GM21786 (cell line): ENCODE results near the gene EIF2S3.
"Not testable (repeated sequence)": the region's sequence is repeated elsewhere in the genome, so short reads cannot be mapped to it uniquely, and the experiment has no call there.

Experiments
- ATAC-seq: cut with Tn5 transposase; IDR thresholded peaks from one replicate; pipeline ENCODE4 v1.9.1; 2021; ENCODE audit not compliant: unreplicated experiment

The EIF2S3 gene

DNA sequence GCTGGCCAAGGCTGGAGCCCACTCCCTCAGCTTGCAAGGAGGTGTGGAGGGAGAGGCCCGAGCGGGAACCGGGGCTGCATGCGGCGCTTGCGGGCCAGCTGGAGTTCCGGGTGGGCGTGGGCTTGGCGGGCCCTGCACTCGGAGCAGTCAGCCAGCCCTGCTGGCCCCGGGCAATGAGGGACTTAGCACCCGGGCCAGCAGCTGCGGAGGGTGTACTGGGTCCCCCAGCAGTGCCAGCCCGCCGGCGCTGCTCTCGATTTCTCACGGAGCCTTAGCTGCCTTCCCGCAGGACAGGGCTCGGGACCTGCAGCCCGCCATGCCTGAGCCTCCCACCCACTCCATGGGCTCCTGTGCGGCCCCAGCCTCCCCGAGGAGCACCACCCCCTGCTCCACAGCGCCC lies 5.1 kb upstream of the EIF2S3 start:
- not testable (repeated sequence) for ATAC-seq

DNA sequence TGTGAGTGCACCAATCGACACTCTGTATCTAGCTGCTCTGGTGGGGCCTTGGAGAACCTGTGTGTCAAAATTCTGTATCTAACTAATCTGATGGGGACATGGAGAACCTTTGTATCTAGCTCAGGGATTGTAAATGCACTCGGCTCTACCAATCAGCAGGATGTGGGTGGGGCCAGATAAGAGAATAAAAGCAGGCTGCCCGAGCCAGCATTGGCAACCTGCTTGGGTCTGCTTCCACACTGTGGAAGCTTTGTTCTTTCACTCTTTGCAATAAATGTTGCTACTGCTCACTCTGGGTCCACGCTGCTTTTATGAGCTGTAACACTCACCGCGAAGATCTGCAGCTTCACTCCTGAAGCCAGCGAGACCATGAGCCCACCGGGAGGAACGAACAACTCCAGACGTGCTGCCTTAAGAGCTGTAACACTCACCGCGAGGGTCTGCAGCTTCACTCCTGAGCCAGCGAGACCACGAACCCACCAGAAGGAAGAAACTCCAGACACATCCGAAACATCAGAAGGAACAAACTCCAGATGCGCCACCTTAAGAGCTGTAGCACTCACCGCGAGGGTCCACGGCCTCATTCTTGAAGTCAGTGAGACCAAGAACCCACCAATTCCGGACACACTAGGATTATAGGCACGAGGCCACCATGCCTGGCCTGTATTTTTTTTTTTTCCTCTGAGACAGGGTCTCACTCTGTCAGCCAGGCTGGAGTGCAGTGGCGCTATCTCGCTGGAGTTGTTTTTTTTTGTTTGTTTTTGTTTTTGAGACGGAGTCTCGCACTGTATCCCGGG lies 4.0 kb upstream of the EIF2S3 start:
- not testable (repeated sequence) for ATAC-seq

DNA sequence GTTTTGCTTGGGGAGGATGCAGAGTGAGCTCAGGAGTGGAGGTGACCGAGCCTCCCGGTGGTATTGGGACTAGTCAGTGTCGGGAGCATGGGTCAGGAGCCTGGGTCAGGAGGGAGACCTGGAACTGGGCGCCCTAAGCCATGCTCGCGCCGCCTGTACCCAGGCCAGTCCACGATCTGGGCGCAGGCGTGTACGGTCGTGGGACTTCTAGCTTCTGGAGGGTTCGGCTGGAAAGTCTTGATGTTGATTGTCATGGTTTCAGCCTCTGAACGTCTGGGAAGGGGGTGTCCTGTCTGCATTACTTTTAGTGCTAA lies 244 bp downstream of the EIF2S3 start:
- peak; percentile 2 for ATAC-seq

DNA sequence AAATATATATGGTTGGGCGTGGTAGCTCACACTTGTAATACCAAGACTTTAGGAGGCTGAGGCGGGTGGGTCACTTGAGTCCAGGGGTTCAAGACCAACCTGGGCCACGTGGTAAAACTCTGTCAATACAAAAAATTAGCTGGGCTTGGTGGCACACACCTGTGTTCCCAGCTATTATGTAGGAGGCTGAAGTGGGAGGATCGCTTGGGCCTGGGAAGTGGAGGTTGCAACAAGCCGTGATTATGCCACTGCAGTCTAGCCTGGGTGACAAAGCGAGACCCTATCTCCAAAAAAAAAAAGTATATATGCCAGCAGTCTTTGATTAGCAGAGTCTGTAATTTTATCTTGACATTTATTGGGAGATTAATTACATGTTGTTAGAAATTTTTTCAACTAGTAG lies 8.7 kb downstream of the EIF2S3 start:
- no peak for ATAC-seq

DNA sequence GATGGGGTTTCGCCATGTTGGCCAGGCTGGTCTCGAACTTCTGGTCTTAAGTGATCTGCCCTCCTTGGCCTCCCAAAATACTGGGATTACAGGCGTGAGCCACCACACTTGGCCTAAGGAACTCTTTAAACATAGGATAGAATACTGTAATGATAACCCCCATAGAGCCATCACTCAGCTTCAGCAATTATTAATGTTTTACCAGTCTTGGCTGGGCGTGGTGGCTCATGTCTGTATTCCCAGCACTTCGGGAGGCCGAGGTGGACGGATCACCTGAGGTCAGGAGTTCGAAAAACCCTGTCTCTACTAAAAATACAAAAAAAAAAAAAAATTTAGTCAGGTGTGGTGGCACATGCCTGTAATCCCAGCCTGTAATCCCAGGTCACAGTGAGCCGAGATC lies 15.1 kb downstream of the EIF2S3 start:
- ATAC-seq, result no peak

DNA sequence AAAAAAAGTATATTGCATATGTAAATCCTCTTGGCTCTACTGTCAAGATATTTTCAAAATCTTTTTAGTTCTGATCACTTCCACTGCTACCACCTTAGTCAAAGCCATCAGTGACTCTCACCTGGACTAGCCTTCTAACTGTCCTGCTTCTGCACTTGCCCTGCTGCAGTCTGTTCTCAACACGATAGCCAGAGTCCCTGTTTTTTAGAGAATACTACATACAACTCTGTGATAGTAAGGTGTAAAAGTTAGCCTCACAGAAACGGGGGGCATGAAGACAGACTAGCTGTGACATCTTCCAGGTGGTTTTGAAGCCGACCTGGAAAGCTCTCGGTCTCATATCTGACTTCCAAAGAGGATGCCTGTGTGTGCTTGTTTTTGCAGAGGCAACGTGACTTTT lies 24.7 kb downstream of the EIF2S3 start:
- no peak for ATAC-seq

DNA sequence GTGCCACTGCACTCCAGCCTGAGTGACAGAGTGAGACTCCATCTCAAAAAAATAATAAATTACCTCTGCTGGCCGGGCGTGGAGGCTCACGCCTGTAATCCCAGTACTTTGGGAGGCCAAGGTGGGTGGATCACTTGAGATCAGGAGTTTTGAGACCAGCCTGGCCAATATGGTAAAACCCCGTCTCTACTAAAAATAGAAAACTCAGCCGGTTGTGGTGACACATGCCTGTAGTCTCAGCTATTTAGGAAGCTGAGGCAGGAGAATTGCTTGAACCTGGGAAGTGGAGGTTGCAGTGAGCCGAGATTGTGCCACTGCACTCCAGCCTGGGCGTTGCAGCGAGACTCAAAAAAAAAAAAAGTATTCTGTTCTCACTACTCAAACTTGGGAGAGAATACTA lies 25.5 kb downstream of the EIF2S3 start:
- peak; percentile 21 for ATAC-seq

DNA sequence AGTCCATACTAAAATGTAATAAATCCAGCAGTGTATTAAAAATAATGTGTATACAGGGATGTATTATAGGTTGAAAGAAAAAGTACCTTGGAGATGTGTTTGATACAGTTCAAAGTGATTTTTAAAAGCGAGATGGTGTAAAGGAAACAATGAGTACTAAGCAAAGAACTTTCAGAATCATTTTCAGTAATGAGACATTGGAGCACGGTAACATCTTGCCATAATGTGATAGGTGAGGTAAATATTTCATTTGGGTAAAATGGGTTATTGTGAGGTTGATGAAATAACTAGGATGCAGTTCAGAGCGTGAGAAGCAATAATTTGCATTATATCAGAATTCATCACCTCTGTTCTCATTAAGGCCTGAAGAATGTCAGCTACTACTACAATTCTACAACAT lies 25.9 kb downstream of the EIF2S3 start:
- ATAC-seq, result peak; percentile 63

DNA sequence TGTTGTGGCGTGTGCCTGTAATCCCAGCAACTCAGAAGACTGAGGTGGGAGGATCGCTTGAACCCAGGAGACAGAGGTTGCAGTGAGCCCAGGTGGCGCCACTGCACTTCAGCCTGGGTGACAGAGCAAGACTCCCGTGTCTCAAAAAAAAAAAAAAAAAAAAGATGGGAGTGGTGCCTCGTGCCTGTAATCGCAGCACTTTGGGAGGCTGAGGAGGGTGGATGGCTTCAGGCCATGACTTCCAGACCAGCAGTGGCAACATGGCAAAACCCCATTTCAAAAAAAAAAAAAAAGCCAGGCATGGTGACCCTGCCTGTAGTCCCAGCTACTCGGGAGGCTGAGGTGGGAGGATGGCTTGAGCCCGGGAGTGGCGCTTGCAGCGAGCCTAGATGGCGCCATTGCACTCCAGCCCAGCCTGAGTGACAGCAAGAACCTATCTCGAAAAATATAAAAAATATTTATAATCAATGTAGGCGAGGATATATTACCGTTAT lies 27.0 kb downstream of the EIF2S3 start:
- peak; percentile 67 for ATAC-seq

DNA sequence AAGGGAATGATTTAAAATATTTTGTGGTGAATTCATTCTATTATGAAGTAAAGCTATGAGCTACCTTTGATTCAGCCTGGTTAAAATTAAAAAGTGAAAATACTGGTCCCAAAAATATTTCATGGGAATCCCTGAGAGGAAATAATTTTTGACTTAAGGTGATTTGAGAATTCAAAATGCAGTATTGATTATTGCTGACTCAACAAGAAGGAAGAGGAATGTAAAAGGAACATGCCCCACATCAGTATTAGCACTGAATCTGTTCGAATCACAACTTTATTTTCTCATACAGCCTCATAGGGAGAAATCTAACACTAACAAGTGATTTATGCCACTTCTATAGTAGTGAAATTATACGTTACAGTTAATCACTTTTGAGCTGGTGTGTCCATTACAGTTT lies 27.7 kb downstream of the EIF2S3 start:
- ATAC-seq, result no peak

DNA sequence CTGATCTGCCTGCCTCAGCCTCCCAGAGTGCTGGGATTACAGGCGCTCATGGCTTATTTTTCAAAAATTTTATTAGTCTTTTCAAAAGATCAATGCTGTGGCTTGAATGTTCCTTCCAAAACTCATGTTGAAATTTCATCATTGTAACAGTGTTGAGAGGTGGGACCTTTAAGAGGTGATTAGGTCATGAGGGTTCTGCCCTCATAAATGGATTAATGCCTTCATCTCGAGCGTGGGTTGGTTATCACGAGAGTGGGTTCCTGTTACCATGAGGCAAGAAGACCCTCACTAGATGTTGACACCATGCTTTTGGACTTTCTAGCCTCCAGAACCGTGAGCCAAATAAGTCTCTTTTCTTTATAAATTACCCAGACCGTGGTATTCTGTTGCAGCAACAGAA lies 30.3 kb downstream of the EIF2S3 start:
- no peak for ATAC-seq

DNA sequence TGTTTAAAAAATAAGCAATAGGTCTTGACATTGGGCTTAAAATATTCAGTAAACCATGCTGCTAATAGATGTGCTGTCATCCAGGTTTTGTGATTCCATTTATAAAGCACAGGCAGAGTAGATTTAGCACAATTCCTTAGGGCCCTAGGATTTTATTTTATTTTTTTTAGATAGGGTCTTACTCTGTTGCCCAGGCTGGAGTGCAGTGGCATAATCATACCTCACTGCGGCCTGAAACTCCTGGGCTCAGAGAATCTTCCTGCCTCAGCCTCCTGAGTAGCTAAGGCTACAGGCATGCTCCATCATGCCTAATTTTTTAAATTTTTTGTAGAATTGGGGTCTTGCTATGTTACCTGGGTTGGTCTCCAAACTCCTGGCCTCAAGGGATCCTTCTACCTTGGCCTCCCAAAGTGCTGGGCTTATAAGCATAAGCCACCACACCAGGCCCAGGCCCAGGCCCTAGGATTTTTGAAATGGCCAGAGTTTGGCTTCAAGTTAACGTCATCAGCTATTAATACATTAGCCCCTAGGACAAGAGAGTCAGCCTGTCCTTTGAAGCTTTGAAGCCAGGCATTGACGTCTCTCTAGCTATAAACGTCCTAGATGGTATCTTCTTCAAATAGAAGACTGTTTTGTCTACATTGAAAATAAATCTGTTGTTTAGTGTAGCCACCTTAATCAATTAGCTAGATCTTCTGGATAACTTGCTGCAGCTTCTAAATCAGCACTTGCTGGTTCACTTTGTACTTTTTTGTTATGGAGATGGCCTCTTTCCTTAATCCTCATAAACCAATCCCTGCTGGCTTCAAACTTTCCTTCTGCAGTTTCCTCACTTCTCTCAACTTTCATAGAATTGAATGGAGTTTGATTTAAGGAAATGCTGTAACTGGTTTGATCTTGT lies 35.8 kb downstream of the EIF2S3 start:
- no peak for ATAC-seq

DNA sequence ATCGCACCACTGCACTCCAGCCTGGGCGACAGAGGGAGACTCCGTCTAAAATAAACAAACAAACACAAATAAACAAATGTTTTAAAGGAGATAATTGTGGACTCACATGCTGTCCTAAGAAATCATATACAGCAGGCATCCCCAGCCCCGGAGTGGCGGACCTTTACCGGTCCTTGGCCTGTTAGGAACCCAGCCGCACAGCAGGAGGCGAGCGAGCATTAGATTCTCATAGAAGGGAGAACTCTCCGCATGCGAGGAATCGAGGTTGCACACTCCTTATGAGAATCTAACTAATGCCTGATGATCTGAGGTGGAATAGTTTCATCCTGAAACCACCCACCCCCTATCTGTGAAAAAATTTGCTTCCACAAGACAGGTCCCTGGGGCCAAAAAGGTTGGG lies 39.0 kb downstream of the EIF2S3 start:
- no peak for ATAC-seq

DNA sequence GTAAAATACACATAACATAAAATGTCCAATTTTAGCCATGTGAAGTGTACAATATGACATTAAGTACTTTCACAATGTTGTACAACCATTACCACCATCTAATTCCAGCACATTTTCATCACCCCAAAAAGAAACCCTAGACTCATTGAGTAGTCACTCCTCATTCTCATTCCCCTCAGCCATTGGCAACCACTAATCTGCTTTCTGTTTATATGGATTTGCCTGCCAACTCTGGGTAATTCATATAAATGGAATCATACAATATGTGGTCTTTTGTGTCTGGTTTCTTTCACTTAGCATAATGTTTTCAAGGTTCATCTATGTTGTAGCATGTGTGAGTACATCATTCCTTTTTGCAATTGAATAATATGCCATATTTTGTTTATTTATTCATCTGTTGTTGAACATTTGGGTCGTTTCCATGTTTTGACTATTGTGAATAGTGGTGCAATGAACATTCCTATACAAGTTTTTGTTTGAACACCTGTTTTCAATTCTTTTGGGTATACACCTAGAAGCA lies 43.0 kb downstream of the EIF2S3 start:
- ATAC-seq, result no peak

DNA sequence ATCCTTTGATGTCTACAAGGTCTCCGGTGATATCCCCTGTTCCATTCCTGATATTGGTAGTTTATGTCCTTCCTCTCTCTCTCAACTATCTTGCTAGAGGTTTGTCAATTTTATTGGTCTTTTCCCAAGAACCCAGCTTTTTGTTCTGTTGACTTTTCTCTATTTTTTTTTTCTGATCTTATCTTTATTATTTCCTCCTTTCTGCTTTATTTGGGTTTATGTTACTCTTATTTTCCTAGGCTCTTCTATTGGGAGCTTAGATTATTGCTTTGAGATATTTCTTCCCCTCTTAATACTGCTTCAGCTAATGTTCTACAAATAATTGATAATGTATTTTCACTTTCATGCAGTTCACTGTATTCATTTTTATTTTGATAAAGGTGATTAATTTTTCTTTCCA lies 44.2 kb downstream of the EIF2S3 start:
- no peak for ATAC-seq

DNA sequence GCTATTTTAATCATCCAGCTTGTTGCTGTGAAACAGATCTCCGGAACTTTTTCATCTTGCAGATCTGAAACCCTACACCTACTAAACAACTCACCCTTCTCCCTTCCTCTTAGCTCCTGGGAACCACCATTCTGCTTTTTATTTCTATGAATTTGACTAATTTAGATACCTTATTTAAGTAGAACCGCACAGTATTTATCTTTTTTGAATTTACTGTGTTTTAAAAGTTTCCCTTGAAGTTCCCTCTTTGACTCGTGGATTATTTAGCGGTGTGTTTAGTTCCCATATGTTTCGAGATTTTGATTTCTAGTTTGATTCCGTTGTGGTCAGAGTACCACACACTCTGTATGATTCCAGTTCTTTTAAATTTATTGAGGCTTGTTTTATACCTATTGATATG lies 44.6 kb downstream of the EIF2S3 start:
- ATAC-seq, result no peak

DNA sequence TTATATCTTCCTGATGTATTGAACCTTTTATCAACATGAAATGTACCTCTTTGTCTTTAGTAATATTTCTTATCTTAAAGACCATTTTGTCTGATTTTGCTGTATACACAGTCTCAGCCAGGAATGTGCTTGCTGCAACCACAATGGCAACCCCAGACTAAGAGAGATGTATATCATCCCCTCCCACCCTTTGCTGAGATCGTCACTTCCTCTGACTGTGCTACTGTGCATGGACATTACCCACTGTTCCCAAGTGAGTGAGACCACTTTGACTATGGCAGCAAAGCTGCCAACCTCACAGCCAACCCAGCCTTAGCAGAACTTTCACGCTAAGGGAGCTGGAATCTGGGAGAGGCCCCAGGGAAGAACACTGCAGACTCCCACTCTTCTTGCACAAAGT lies 46.0 kb downstream of the EIF2S3 start:
- ATAC-seq, result no peak

DNA sequence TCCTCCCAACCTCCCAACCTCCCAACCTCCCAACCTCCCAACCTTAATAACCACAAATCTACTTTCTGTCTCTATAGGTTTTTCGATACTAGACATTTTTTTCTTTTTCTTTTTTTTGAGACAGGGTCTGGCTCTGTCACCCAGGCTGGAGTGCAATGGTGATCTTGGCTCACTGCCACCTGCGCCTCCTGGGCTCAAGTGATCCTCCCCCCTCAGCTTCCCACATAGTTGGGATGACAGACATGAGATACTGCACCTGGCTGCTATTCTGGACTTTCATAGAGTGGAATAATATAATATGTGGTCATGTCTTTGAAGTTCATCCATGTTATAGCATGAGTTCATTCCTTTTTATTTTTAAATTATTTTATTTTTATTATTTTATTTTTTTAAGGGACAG lies 55.3 kb downstream of the EIF2S3 start:
- ATAC-seq, result no peak

DNA sequence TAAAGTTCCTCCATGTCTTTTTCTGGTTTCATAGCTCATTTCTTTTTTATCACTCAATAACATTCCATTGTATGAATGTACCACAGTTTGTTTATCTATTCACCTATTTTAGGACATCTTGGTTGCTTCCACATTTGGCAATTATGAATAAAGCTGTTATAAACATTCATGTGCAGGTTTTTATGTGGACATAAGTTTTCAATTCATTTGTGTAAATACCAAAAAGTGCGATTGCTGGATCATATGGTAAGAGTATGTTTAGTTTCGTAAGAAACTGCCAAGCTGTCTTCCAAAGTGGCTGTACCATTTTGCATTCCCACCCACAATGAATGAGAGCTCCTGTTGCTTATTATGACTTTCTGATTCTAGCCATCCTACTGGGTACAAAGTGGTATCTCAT lies 58.4 kb downstream of the EIF2S3 start:
- no peak for ATAC-seq

DNA sequence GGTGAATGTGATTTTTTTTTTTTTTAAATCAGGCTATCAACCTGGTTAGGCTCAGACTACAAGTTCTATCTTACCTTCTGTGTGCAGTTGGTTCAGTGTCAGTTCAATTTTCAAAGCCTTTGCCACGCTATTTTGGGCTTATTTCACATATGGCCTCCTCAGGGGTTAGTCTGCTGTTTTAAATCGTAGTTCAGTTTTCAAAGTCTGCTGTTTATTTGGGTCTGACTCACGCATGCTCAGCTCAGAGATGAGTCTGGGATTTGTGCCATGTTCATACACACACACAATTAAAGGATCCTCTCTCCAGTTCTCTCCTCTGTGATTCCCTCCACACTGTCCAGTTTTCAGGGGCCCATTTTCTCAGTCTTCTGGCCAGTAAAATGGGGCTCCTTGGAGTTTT lies 62.5 kb downstream of the EIF2S3 start:
- no peak for ATAC-seq

DNA sequence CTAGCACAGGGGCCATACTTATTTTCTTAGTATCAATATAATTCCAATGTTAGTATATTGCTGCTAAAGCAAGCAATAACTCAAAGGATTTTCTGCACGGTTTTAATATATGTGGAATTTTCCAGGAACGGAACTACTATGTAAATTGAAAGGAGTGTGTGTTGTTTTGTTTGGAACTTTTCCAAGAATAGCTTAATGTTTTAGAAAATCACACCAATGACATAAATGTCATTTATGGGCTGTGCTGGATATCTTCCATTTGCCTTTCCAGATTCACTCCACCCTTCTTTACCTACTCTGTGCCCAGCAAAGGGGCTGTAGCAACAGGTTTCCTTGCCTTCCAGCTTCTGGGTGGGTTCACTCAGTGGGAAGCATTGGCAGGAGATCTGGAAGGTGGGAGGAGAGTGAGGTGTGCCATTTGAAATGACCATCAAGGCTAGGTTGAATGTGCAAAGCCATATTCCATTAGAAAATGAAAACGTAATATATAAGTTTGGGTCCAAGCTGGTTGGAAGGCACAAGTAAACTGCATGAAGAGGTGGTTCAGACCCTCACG lies 69.6 kb downstream of the EIF2S3 start:
- ATAC-seq, result no peak
